Measurements from ENCODE around the gene MYCBPAP. TPM values are rescaled to one million over a fixed set of nuclear protein-coding genes. Genes with fewer than 3 reads are reported as not detected.

Gene MYCBPAP
- total and polyA plus RNA-seq, 2 donors from 2014 or later = 0.72 to 2.9 TPM

DNA sequence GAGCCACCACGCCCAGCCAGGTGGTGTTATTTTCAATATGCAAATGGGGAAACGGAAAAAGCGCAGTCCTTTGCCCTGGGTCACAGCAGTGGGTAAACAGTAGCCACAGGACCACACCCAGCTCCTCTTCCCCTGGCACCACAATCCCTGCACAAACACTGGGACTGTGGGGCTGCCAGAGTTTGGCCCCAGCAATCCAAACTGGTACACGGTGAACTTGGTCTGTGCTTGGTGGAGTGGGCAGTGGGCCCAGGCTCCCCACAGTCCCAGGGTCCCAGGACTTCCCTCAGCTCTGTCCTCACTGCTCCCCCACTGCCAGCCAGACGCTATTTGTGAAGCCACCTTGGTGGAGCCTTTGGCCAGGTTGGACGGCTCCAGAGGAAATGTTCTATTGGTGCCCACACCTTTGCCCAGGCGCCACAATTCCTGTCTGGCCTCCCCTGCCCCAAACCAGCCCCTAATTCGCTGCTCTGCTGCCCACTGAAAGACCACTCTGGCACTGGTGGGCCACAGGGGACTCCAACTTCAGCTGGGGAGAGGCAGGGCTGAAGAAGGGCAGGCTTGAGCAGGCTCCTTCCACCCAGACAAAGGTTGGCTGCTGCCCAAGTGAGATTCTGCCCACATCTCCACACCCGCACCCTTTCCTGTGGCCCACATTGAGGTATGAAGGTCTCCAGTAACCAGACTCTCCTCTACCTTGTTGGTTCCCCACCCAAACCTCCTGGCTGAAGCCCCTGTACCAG lies 41.7 kb upstream of the MYCBPAP start:
- H3K27ac ChIP-seq (ENCODE audit: low read depth in 2 of 2, low read length in 2 of 2) = peak overlapping the region in 1 of 2 donors; percentile 43
- H3K36me3 ChIP-seq (ENCODE audit: control insufficient read depth in 2 of 3, insufficient read depth in 3 of 3, low read length in 3 of 3) = peaks cover 0 to 23% (median 2%) of the 10 kb centered on the region in 3 donors
- DNase-seq (no peak), FAIRE-seq (no peak)
- H3K27me3 ChIP-seq (ENCODE audit: control insufficient read depth, insufficient read depth, low read length) = no peaks in the 10 kb centered on the region
- H3K4me3 ChIP-seq (ENCODE audit: low read length in 3 of 3) = no peak overlapping the region
- intact Hi-C loops (cut with DNase I) = no loop called here
- no peak overlapping the region for H3K9ac ChIP-seq (ENCODE audit: low read length in 3 of 3)
- peaks cover 0 to 7% (median 0%) of the 10 kb centered on the region in 3 donors for H3K4me1 ChIP-seq (ENCODE audit: control insufficient read depth in 2 of 3, insufficient read depth in 2 of 3, low read depth in 1 of 3, low read length in 3 of 3)
- TF ChIP-seq, protein P1, sequence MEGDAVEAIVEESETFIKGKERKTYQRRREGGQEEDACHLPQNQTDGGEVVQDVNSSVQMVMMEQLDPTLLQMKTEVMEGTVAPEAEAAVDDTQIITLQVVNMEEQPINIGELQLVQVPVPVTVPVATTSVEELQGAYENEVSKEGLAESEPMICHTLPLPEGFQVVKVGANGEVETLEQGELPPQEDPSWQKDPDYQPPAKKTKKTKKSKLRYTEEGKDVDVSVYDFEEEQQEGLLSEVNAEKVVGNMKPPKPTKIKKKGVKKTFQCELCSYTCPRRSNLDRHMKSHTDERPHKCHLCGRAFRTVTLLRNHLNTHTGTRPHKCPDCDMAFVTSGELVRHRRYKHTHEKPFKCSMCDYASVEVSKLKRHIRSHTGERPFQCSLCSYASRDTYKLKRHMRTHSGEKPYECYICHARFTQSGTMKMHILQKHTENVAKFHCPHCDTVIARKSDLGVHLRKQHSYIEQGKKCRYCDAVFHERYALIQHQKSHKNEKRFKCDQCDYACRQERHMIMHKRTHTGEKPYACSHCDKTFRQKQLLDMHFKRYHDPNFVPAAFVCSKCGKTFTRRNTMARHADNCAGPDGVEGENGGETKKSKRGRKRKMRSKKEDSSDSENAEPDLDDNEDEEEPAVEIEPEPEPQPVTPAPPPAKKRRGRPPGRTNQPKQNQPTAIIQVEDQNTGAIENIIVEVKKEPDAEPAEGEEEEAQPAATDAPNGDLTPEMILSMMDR (IDR thresholded peaks at IDR 0.05; ENCODE audit: borderline replicate concordance, extremely low read depth, insufficient read depth) = no peak
- H3K9me3 ChIP-seq (ENCODE audit: control insufficient read depth in 2 of 3, insufficient read depth in 1 of 3, low read length in 3 of 3) = no peaks in the 10 kb centered on the region

DNA sequence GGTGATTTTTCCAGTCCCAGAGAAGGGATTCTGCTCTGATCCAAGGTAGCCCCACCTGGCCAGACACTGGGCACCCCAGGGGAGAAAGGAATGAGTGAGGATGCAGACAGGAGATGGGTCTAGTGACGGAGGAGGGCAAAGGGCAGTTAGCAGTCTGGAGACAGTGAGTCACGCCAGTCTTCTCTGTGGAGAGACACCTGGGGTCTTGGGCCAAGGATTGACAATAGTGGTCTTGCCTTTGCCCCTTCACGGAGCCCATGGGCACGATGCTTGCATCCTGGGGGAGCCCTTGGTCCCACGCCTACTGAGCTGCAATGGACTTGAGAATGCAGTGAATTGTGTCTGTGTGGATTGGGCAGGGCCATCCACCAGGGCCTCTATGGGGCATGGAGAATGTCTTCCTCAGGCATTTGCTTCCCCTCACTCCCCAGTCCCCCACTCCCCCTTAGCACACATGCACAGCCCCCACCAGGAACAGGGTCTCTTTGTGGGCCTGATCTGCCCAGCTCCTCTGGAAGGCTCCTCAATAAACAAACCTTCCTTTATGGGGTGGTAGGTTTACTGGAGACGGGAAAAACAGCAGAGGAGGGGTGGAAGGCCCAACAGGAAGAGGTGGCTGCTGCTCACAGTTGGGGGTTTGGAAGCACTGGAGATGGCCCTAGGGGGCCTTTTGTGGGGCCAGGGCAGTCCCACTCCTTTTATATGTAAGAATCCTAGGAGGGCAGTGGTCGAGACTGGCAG lies 41.0 kb upstream of the MYCBPAP start:
- FAIRE-seq (no peak), DNase-seq (no peak)
- TF ChIP-seq, protein P1 (IDR thresholded peaks at IDR 0.05; ENCODE audit: borderline replicate concordance, extremely low read depth, insufficient read depth) = no peak
- Histone ChIP-seq H3K9ac (ENCODE audit: low read length in 3 of 3) (no peak overlapping the region), H3K9me3 (ENCODE audit: control insufficient read depth in 2 of 3, insufficient read depth in 1 of 3, low read length in 3 of 3) (no peaks in the 10 kb centered on the region), H3K4me1 (ENCODE audit: control insufficient read depth in 2 of 3, insufficient read depth in 2 of 3, low read depth in 1 of 3, low read length in 3 of 3) (peaks cover 0 to 8% (median 6%) of the 10 kb centered on the region in 3 donors), H3K27me3 (ENCODE audit: control insufficient read depth, insufficient read depth, low read length) (no peaks in the 10 kb centered on the region), H3K36me3 (ENCODE audit: control insufficient read depth in 2 of 3, insufficient read depth in 3 of 3, low read length in 3 of 3) (peaks cover 0 to 21% (median 2%) of the 10 kb centered on the region in 3 donors), H3K27ac (ENCODE audit: low read depth in 2 of 2, low read length in 2 of 2) (peak overlapping the region in 1 of 2 donors; percentile 43), H3K4me3 (ENCODE audit: low read length in 3 of 3) (no peak overlapping the region)
- intact Hi-C loops (cut with DNase I) = no loop called here

DNA sequence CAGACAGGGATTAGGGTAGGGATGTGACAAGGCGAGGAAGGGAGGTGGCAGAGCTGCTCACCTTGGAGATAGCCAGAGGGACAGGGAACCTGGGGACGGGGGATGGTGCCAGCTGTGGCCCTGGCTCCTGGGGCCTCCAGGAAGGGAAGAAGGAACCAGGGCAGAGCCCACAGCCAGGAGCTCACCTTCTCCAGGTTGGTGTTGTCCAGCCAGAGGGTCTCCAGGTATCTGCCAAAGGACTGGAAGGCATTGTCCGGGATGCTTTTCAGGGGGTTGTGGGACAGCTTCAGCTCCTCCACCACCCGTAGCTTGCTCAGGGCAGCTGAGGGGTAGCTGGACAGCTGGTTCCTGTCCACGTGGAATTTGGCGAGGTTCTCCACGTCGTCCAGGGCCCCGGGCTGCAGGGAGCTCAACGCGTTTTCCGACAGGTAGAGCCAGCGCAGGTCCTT lies 40.4 kb upstream of the MYCBPAP start:
- H3K9ac ChIP-seq (ENCODE audit: low read length in 3 of 3) = no peak overlapping the region
- no peak overlapping the region for H3K27ac ChIP-seq (ENCODE audit: low read depth in 2 of 2, low read length in 2 of 2)
- TF ChIP-seq, protein P1 (IDR thresholded peaks at IDR 0.05; ENCODE audit: borderline replicate concordance, extremely low read depth, insufficient read depth) = no peak

More for the DNA sequence above, 40.4 kb upstream of the MYCBPAP start:
- DNase-seq (no peak), FAIRE-seq (no peak)
- H3K27me3 ChIP-seq (ENCODE audit: control insufficient read depth, insufficient read depth, low read length) = no peaks in the 10 kb centered on the region
- no peaks in the 10 kb centered on the region for H3K9me3 ChIP-seq (ENCODE audit: control insufficient read depth in 2 of 3, insufficient read depth in 1 of 3, low read length in 3 of 3)
- H3K4me3 ChIP-seq (ENCODE audit: low read length in 3 of 3) = no peak overlapping the region
- intact Hi-C loops (cut with DNase I) = no loop called here
- peaks cover 0 to 21% (median 4%) of the 10 kb centered on the region in 3 donors for H3K36me3 ChIP-seq (ENCODE audit: control insufficient read depth in 2 of 3, insufficient read depth in 3 of 3, low read length in 3 of 3)
- H3K4me1 ChIP-seq (ENCODE audit: control insufficient read depth in 2 of 3, insufficient read depth in 2 of 3, low read depth in 1 of 3, low read length in 3 of 3) = peaks cover 0 to 10% (median 10%) of the 10 kb centered on the region in 3 donors

Data from kidney (tissue), 14 donors.